IMR-90 (cell line): ENCODE results near the gene MRGPRE. TPM values are rescaled to one million over a fixed set of nuclear protein-coding genes. Genes with fewer than 3 reads are reported as not detected.

ENCODE experiments used
- ATAC-seq: fragments of 200-7000 bp; cut with Tn5 transposase; 2 replicates; pipeline ENCODE4 v1.9.1; 2020; ENCODE audit warnings: low read depth, mild to moderate bottlenecking, moderate library complexity
- BruUV-seq: library from RNA; stranded (reverse); fragments of 400-500 nt; replicated peaks from 2 replicates; lab custom pipeline; 2021; lab: Mats Ljungman, UMichigan
- CTCF ChIA-PET: fragments of 300-600 bp; formaldehyde crosslinking; extraction: SDS; loops from one replicate; lab custom pipeline; 2021; ENCODE audit warnings: antibody characterized with exemption; lab: Yijun Ruan, JAX
- POLR2A ChIA-PET: fragments of 300-600 bp; sonication (Branson Sonifier 250); formaldehyde crosslinking; loops from one replicate; lab custom pipeline; 2022; ENCODE audit warnings: antibody characterized with exemption; ENCODE audit not compliant: unreplicated experiment; lab: Charles Lee
- DNase-seq: peaks from one replicate; pipeline ENCODE4 v3.0.0; 2013
- H2AFZ ChIP-seq: replicated peaks from 2 replicates; pipeline ENCODE3; 2013; ENCODE audit warnings: low read length, mild to moderate bottlenecking; ENCODE audit not compliant: poor library complexity
- H2AK5ac ChIP-seq: 2 replicates; pipeline ENCODE4 v1.6.1; 2013; ENCODE audit warnings: low read depth, low read length, inconsistent platforms
- H2AK9ac ChIP-seq: replicated peaks from 2 replicates; pipeline ENCODE3; 2013; ENCODE audit warnings: mild to moderate bottlenecking, low read depth, low read length, moderate library complexity; ENCODE audit not compliant: poor library complexity
- H2BK120ac ChIP-seq: 2 replicates; pipeline ENCODE4 v1.6.1; 2013; ENCODE audit warnings: low read depth, low read length, inconsistent platforms
- H2BK15ac ChIP-seq: 3 replicates; pipeline ENCODE4 v1.6.1; 2013; ENCODE audit warnings: low read depth, low read length, inconsistent platforms
- H2BK20ac ChIP-seq: 2 replicates; pipeline ENCODE4 v1.6.1; 2013; ENCODE audit warnings: low read depth, mild to moderate bottlenecking, inconsistent platforms, low read length, moderate library complexity
- H2BK5ac ChIP-seq: 2 replicates; pipeline ENCODE4 v1.6.1; 2013; ENCODE audit warnings: mild to moderate bottlenecking, low read depth, low read length, inconsistent platforms; ENCODE audit not compliant: poor library complexity, severe bottlenecking
- H3K14ac ChIP-seq: replicated peaks from 2 replicates; pipeline ENCODE4 v1.6.1; 2013; ENCODE audit warnings: low read depth, low read length, inconsistent platforms
- H3K18ac ChIP-seq: 2 replicates; pipeline ENCODE4 v1.6.1; 2013; ENCODE audit warnings: low read depth, low read length, control low read depth
- H3K23ac ChIP-seq: 2 replicates; pipeline ENCODE4 v1.6.1; 2013; ENCODE audit warnings: low read depth, low read length, inconsistent platforms
- H3K27ac ChIP-seq: 2 replicates; pipeline ENCODE4 v1.5.1; 2013; ENCODE audit warnings: mild to moderate bottlenecking, control low read depth, low read length; ENCODE audit not compliant: insufficient read depth
- H3K27me3 ChIP-seq: 2 replicates; pipeline ENCODE4 v1.6.1; 2013; ENCODE audit warnings: low read length; ENCODE audit not compliant: control insufficient read depth, insufficient read depth
- H3K36me3 ChIP-seq: 2 replicates; pipeline ENCODE4 v1.6.1; 2013; ENCODE audit warnings: low read length, mixed read lengths; ENCODE audit not compliant: control insufficient read depth, insufficient read depth
- H3K4ac ChIP-seq: 2 replicates; pipeline ENCODE4 v1.6.1; 2013; ENCODE audit warnings: low read depth, low read length, inconsistent platforms
- H3K4me1 ChIP-seq: 2 replicates; pipeline ENCODE4 v1.6.1; 2013; ENCODE audit warnings: low read length, mixed read lengths; ENCODE audit not compliant: control insufficient read depth, insufficient read depth
- H3K4me2 ChIP-seq: 2 replicates; pipeline ENCODE4 v1.6.1; 2013; ENCODE audit warnings: low read depth, mild to moderate bottlenecking, control low read depth, low read length, moderate library complexity
- H3K4me3 ChIP-seq: 2 replicates; pipeline ENCODE4 v1.5.1; 2013; ENCODE audit warnings: low read depth, mild to moderate bottlenecking, control low read depth, low read length, moderate library complexity; ENCODE audit not compliant: insufficient read depth
- H3K56ac ChIP-seq: 2 replicates; pipeline ENCODE4 v1.6.1; 2013; ENCODE audit warnings: low read length, inconsistent platforms; ENCODE audit not compliant: insufficient read depth; ENCODE audit errors: extremely low read depth
- H3K79me1 ChIP-seq, 2 experiments: 2 replicates each; pipeline ENCODE4 v1.6.1; 2013; ENCODE audit warnings: low read length in 2 of 2, inconsistent platforms in 1 of 2, low read depth in 1 of 2
- H3K9ac ChIP-seq: 2 replicates; pipeline ENCODE4 v1.6.1; 2013; ENCODE audit warnings: low read depth, low read length, control low read depth
- H3K9me1 ChIP-seq: 2 replicates; pipeline ENCODE4 v1.6.1; 2013; ENCODE audit warnings: low read length, inconsistent platforms; ENCODE audit not compliant: insufficient read depth
- H3K9me3 ChIP-seq: 2 replicates; pipeline ENCODE4 v1.6.1; 2013; ENCODE audit warnings: low read length; ENCODE audit not compliant: control insufficient read depth, insufficient read depth
- H4K20me1 ChIP-seq: 2 replicates; pipeline ENCODE4 v1.6.1; 2013; ENCODE audit warnings: low read length, inconsistent platforms; ENCODE audit not compliant: insufficient read depth
- H4K5ac ChIP-seq: 2 replicates; pipeline ENCODE4 v1.6.1; 2013; ENCODE audit warnings: mild to moderate bottlenecking, low read depth, low read length, control low read depth
- H4K8ac ChIP-seq, 2 experiments: 2 replicates each; pipeline ENCODE4 v1.6.1; 2013; ENCODE audit warnings: low read depth in 2 of 2, low read length in 2 of 2, control low read depth in 1 of 2, inconsistent platforms in 1 of 2
- H4K91ac ChIP-seq: 2 replicates; pipeline ENCODE4 v1.6.1; 2013; ENCODE audit warnings: low read depth, low read length, inconsistent platforms; ENCODE audit not compliant: insufficient read depth
- BHLHE40 ChIP-seq: fragments of 150-350 bp; IDR thresholded peaks from 2 replicates; pipeline ENCODE4 v1.6.1; 2016; ENCODE audit warnings: mild to moderate bottlenecking, low read depth, low read length
- CEBPB ChIP-seq: IDR thresholded peaks from 2 replicates; pipeline ENCODE4 v1.6.1; 2012; ENCODE audit warnings: low read depth, low read length, improper control_type of control experiment
- CHD1 ChIP-seq: IDR thresholded peaks from 2 replicates; pipeline ENCODE4 v1.6.1; 2012; ENCODE audit warnings: low read depth, low read length, improper control_type of control experiment
- MAFK ChIP-seq: IDR thresholded peaks from 2 replicates; pipeline ENCODE4 v1.6.1; 2012; ENCODE audit warnings: low read depth, low read length, improper control_type of control experiment
- MXI1 ChIP-seq: IDR thresholded peaks from 2 replicates; pipeline ENCODE4 v1.6.1; 2012; ENCODE audit warnings: low read depth, mild to moderate bottlenecking, low read length, moderate library complexity, borderline replicate concordance
- NFE2L2 ChIP-seq: fragments of 150-350 bp; IDR thresholded peaks from 2 replicates; pipeline ENCODE4 v1.6.1; 2016; ENCODE audit warnings: low read depth, mild to moderate bottlenecking, low read length
- POLR2A ChIP-seq: IDR thresholded peaks from 2 replicates; pipeline ENCODE4 v1.6.1; 2012; ENCODE audit warnings: mild to moderate bottlenecking, low read depth, low read length
- RCOR1 ChIP-seq: IDR thresholded peaks from 2 replicates; pipeline ENCODE4 v1.6.1; 2012; ENCODE audit warnings: mild to moderate bottlenecking, low read length, improper control_type of control experiment; ENCODE audit not compliant: insufficient replicate concordance
- SMC3 ChIP-seq: fragments of 150-350 bp; IDR thresholded peaks from 2 replicates; pipeline ENCODE4 v1.6.1; 2016; ENCODE audit warnings: low read depth, mild to moderate bottlenecking, antibody characterized with exemption, low read length, moderate library complexity
- USF2 ChIP-seq: fragments of 150-350 bp; IDR thresholded peaks from 2 replicates; pipeline ENCODE4 v1.6.1; 2017; ENCODE audit warnings: mild to moderate bottlenecking, antibody characterized with exemption, low read length, low read depth
- WGBS, 2 experiments: methylation state at CpG; one replicate each; pipeline versions ENCODE4 v1.1.5 to v1.1.7; 2013; ENCODE audit warnings: missing lambda C conversion rate in 2 of 2; ENCODE audit not compliant: insufficient read length in 1 of 2; ENCODE audit errors: extremely low coverage in 2 of 2; 5-methylcytosine and 5-hydroxymethylcytosine counted together
- dilution Hi-C: fragments of 300-500 bp; cut with HindIII; formaldehyde crosslinking; loops from one replicate; pipeline ENCODE4 v1.14.3; 2018; ENCODE audit warnings: low sequenced_read_pairs; ENCODE audit not compliant: unreplicated experiment
- in situ Hi-C: fragments of 300-500 bp; cut with MboI; formaldehyde crosslinking; loops from 3 replicates; pipeline ENCODE4 v1.14.3; 2019; ENCODE audit warnings: low sequenced_read_pairs, inconsistent platforms, mixed read lengths
- intact Hi-C: fragments of 100-400 bp; cut with micrococcal nuclease; formaldehyde crosslinking; loops from 2 replicates; pipeline ENCODE4 v1.10.0; 2022
- polyA plus RNA-seq, 3 experiments: library from polyadenylated mRNA; depleted of rRNA; stranded (reverse); fragments of >200 nt; gene quantifications; 2 replicates each; pipeline ENCODE4 v1.2.3, GENCODE V29; 2012; ENCODE audit warnings: low replicate concordance in 1 of 3
- total RNA-seq: library from RNA; depleted of rRNA; stranded (reverse); fragments of >200 nt; gene quantifications from 2 replicates; pipeline ENCODE4 v1.2.3, GENCODE V29; 2012

MRGPRE gene
- total and polyA plus RNA-seq, 2 of the 4 experiments (the other 2 are of a cell fraction): not detected

- CTCF ChIA-PET: no interaction called here
- dilution Hi-C loops: no loop called here
- peak overlapping the region; percentile 28 for H2AK9ac ChIP-seq
Measured at GRCh38 chr11:3223932-3224381, 8.3 kb downstream of the MRGPRE start.

More at GRCh38 chr11:3223932-3224381, 8.3 kb downstream of the MRGPRE start:
- Histone ChIP-seq H2AK5ac (no peak overlapping the region), H3K9me3 (no peaks in the 10 kb centered on the region), H2BK120ac (no peak overlapping the region), H3K4me2 (no peak overlapping the region), H3K27me3 (peaks cover 75% of the 10 kb centered on the region), H3K9me1 (no peaks in the 10 kb centered on the region), H3K4me3 (no peak overlapping the region), H4K5ac (no peak overlapping the region), H3K23ac (no peak overlapping the region), H3K4ac (no peak overlapping the region), H2BK5ac (no peak overlapping the region), H3K18ac (no peak overlapping the region), H3K56ac (no peak overlapping the region), H2AFZ (no peak overlapping the region), H4K20me1 (no peaks in the 10 kb centered on the region), H3K14ac (no peak overlapping the region), H3K79me1 (no peaks in the 10 kb centered on the region), H3K9ac (no peak overlapping the region), H4K8ac (no peak overlapping the region), H4K91ac (no peak overlapping the region), H3K27ac (no peak overlapping the region), H2BK15ac (no peak overlapping the region), H3K4me1 (no peaks in the 10 kb centered on the region), H2BK20ac (no peak overlapping the region), H3K36me3 (no peaks in the 10 kb centered on the region)
- no CpG with 5 or more reads among the region's 4 CpGs for WGBS, 2 experiments
- intact Hi-C loops: no loop called here
- ATAC-seq: no peak
- DNase-seq: no peak
- TF ChIP-seq BHLHE40 (no peak), RCOR1 (no peak), NFE2L2 (no peak), SMC3 (no peak), CEBPB (no peak), MAFK (no peak), CHD1 (no peak), MXI1 (no peak), USF2 (no peak), POLR2A (no peak)
- POLR2A ChIA-PET: no interaction called here
- no TSS peak for BruUV-seq
- in situ Hi-C loops: no loop called here
